Limb (tissue), 2 donors: ENCODE measurements around the gene CLDN11.

Experiments
- DNase-seq, 2 donors: peaks; one replicate each; pipeline ENCODE4 v3.0.0-alpha.2; 2016; ENCODE audit errors: extremely low spot score in 2 of 2

CLDN11 gene

DNA sequence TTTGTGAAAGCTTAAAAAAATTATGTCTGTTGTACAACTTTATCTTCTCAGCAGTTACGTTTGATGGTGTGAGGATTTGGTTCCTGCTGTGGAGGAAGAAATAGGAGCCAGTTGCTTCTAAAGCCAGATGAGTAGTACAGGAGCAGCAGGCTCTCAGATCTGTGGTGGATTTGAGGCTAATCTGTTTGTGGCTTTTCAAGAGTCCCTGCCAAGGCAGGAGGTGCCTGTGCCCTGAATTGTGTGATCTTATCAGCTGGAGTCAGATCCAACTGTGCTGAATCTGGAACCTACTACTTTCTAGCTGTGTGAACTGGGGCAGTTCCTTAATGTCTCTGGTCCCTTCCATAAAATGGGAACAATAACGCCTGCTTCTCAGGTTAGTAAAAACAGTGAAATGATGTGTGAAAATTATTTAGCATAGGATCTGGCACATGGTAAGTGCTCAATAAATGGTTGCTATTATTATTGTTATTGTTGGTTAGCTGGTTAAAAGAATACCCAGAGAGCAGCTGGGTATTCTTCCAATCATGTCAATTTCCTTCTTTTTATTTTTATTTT, 7.7 kb downstream of the CLDN11 start:
- DNase-seq = no peak

DNA sequence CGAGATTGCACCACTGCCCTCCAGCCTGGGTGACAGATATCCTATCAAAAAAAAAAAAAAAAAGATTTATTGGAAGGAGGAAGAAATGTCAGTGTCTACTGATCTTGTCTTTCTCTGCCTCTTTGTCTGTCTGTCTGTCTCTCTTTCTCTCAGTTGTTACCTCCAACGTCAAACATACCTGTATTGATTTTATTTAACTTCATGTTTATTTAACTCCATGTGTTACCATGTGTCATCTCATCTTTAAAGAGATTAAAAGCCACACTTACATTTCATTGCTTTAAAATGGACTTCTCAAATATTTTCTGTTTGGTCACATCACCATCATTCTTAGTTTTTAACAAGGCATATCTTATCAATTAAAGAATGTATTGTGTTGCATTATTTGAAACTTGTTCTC, 9.4 kb downstream of the CLDN11 start:
- DNase-seq = no peak

DNA sequence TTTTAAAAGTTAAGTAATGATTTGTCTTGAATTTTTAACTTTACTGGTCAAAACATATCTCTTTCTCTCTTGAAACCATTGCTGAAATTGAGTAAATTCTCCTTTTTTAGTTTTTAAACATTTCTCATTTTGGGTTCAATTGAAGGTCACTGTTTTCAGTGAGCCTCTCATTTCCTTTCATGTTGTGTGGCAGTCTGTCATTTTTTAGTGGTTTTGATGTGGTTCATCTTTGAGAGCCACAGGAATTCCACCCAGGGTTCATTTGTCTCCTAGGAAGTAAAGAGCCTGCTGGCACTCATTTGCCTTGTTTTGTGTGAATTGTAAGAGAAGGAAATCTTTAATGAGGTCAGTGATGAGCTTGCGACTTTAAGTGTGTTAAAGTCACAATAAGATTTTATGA, 10.4 kb downstream of the CLDN11 start:
- DNase-seq = no peak

DNA sequence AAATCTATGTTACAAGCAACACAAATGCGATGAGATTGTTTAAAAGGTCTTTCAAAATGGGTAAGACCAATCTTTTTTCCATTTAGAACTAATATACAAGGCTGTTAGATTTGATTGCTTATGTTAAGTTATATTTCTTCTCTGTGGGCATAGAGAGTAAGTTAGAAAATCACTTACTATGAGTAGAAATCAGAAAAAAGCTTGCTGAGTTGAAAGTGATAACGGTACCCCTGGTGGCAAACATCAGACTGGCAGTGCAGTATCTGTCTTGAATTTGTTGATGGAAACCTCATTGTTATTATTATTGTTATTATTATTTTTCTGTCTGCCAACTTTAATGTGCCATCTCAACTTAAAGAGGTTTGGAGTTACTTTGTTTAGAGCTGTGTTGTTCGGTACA, 12.4 kb downstream of the CLDN11 start:
- DNase-seq = no peak

DNA sequence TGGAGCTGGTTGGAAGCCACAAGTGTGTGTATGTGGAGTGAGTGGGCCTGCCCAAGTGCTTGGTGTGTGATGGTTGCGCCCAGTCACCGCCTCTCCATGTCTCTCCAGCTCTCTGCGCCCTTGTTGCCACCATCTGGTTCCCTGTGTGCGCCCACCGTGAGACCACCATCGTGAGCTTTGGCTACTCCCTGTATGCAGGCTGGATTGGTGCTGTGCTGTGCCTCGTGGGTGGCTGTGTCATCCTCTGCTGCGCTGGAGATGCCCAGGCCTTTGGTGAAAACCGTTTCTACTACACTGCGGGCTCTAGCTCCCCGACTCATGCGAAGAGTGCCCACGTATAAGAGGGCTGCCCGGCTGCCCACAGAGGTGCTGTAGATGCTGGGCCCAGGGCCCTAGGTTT, 13.7 kb downstream of the CLDN11 start:
- no peak for DNase-seq

DNA sequence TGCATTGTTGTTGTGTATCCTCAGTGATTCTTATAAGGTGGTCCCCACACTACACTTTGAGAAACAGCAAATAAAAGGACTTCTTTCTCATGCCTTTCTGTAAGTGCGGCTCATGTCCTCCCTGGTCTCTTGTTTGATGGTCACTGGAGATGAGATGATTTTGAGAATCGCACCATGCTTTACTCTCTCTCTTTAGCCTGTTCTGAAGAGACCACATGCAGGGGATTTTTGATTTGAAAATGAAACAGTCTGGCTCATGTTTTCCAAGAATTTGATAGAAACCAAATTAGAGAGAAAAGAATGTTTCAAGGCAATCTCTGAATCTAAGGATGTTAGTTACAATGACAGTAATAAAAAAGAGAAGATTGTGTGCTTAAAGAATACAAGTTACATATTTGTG, 18.0 kb downstream of the CLDN11 start:
- no peak for DNase-seq

DNA sequence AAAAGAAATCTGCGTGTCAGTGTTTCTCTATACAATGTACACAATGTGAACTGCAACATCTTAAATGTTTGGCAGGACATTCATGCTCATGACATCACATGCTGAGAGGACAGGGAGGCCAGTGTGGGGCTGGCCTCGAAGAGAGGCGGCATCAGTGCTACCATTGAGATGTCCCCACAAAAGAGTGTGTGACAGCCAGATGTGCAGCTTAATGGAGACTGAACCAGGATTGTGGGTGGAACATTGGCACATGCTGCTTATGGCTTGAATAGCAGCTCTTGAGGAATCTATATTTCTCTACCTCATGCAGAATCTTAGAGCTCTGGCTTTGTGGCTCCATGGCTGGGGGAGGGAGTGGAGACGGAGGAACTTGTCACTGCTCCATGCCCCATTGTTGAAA, 18.5 kb downstream of the CLDN11 start:
- no peak for DNase-seq

DNA sequence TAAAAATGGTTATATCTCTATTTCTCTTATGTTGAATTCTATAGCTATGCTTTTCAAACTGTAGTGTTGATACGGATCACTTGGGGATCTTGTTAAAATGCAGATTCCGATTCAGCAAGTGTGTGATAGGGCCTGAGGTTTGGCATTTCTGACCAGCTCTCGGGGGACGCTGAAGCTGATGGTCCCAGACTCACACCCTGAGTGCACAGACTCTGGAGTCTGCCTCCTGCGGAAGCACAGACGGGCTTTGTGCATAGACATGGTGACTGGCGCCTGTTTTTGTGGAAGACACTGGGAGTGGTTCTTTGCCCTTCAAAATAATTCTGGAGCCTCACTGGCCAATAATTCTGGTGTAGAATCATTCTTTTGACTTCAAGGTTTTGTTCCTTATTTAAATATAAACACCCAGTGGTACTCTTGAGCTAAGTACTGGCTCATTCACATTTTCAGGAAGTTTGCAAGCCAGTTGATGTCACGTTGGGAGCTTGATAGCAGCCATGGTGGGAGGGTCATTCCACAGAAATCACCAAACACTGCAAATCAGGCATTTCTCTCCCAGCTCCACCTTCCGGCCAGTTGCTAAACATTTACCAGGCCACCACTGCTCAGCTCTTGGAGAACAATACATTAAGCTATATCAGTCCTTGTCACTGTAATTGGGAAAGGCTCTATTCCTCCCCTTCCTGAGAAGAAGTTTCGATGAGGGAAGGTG, 19.2 kb downstream of the CLDN11 start:
- no peak for DNase-seq

DNA sequence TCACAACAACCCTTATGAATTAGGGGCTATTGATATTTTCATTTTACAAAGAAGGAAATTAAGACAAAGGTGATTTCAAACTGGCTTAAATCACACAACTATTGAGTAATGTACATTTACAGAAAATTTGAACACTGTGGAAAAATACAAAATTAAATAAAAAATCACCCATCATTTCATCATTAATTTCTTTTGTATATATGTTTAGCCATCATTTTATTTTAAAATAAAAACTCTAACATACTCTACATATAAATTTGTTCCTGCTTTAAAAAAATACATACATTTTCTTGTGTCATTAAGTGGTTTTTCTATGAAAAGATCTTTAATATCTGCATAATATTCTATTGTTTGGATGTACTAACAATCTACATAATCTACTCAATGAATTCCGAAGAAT, 20.2 kb downstream of the CLDN11 start:
- no peak for DNase-seq

DNA sequence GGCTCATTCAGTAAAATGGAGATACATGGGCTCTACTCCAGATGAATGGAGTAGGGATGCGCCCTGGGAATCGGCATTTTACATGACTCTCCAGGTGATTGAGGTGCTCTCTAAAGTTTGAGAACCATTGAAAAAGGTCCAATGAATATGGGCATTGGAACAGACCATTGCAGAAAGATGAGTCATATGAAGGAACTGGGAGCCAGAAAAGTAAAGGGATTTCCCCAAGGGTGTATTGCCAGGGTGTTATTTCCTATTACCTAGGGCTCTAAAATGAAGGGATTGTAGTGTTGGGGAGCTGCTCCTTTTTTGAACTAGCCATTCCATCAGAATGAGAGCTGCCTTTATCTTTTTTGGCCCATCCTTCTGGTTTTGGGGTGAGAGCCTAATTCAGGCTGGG, 21.7 kb downstream of the CLDN11 start:
- no peak for DNase-seq

DNA sequence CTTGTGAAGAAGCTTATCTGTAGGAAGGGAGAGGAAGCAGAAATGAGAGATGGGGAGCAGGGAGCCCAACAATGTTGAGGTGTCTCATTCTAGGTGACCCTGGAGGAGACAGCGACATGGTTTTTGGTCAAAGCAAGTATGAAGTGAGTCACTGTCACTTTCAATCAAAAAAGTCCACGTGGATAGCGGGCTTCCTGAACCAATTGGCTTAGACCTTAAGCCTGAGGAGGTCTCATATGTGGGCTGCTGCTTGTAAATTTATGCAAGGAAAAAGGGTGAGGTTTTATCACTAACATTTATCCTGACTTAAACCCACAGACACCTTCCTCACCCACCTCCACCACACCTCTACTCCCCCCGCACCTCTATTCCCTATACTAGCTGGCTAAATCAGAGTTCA, 22.7 kb downstream of the CLDN11 start:
- DNase-seq = no peak

DNA sequence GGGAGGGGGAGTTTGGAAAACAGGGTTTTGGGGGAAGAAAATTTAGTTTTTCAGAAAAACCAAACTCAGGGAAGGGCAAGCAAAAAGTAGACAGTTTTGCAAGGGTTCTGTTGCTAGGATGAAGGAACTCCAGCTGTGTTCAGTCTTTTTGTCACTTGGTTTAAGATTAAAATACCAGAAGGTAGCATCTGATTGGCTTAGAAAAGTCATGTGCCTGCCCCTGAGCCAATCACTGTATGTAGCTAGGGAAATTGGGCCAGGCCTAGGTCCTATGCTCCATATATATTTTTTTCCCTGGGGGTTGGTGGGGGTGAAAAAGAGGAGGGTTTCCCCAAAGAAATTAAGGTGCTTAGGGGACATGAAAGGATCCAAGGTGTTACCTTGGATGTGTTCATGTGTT, 24.3 kb downstream of the CLDN11 start:
- DNase-seq = no peak

DNA sequence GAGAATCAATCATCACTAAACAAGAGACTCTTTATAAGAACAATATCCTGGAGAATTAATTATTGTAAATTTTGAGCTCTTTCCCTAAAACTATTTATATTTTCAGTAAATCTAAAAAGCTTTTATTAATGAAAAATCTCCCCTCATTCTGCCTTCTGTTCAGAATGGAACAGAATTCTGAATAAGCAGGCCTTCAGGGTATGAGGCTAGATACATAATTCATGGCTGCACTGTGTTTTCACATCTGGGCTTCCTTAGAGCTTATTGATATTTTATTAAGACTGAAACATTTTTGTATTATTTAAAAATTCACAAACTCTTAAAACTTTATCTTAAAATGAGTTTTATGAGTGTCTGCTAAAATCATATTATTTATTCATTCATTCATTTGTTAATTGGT, 24.8 kb downstream of the CLDN11 start:
- no peak for DNase-seq

DNA sequence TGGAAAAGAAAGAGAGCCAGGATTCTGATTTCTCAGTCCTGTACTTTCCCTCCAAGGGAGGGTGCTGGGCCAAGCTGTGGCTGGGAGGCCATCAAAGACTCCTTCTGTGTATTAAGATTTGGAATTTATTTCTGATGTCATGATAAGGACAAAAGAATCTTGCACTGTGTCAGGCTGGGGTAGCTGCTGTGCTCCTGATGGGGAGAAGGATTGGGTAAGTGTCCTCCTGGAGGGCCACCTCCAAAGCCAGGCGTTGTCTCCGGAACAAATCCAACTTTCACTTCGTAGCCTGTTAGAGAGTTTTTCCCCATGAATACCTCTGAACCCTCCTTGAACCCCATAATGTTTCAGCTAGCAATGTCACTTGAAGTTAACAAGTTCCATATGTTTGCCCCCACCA, 29.9 kb downstream of the CLDN11 start:
- no peak for DNase-seq

DNA sequence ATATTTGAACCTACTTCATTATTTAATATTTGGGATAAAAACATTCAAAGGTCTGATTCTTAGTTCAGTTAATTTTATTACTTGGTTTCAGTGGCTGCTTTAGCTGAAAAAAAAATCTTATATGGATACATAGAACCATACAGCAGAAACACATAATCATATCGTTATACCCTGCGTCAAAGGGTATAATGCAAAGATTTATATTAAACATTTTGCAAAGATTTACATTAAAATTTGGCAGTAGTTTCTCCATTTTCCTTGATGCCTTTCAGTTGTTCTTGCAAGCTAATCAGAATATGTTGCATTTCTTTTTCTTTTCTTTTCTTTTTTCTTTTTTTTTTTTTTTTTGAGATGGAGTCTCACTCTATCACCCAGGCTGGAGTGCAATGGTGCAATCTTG, 31.4 kb downstream of the CLDN11 start:
- no peak for DNase-seq

DNA sequence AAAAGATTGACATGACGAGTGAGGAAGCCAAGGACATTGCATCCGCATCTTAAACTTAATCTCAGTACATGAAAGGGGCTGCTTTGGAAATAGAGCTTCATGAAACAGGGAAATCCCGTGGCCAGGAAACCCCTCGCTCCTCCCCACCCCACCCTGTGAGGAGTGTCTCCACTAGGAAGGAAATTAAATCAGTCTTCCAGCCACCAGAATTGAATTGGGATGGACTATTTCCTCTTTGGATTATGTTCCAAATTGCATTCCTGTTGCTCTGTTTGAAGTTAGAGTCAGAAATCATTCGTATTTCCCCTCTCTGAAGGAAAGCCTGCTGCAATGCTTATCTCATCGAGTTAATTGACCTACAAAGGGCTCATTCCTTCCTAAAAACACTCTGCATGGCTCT, 35.8 kb downstream of the CLDN11 start:
- no peak for DNase-seq

DNA sequence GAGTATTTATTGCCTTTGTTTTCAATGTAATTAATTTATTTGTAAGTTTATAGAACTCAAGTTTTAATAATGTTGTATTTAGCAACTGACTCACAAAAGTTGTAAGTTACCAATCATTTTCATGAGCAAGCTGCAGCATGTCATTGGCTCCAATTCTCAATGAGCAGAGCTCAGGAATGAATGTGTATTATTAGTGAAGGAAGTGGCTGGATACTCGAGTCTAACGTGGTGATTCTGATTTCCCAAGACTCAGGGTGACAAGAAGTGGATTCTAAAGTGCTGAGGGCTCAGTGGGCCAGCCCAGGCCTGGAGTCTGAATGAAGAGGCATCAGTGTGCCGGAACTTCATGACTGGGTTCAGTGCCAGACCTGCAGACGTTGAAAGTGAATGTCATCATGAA, 39.6 kb downstream of the CLDN11 start:
- no peak for DNase-seq

DNA sequence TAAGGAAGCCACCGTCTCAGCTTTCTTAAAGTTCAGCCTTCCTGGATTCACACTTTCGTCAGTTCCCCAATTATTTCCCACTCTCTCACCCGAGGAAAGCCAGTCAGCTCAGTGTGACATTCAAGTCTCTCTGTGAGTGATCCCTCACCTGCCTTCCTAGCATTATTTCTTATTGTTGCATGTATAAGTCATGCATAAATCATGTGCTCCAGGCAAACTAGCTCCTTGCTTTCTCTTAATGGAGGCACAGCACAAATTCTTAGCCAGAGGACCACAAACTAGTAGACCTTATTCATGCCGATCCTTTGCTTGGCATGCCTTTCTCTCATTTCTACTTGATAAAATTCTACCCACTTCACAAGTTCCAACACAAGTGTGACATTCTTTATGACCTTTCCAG, 44.3 kb downstream of the CLDN11 start:
- DNase-seq = no peak

DNA sequence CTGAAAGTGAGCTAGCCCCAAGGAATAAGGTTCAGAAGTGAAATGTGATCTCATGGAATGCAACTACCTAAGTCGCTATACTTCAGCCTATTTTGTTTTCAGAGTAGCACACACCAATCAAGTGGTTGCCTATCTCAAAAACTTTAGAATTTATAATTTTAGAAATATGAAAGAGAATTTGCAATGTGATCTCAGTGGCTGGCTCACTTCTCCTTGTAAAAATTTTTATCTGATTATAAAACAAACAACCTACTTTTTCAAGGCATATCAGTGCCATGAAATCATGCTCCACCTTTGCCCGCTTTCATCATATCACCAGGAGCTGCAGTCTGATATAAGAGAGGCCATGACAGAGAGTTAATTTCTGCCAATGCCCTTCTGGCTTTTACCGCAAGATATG, 47.3 kb downstream of the CLDN11 start:
- DNase-seq = no peak

DNA sequence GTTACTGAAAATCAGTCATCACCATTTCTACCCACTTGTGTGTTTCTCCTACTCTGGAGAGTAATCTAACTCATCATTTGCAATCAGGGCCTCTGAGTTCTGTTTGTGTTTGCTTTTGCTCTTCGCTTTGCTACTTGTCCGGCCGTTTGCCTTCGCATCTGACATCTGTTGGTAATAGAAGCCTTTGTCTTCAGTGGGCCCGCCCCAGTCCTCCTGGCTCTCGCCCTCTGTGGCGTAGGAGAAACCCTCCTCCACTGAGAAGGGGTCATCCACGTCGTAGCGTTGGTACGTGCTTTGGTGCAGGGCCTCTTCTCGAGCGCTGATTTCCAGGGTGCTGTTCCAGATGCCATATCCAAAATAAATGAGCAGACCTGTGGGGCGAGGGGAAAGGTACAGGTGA, 48.3 kb downstream of the CLDN11 start:
- DNase-seq = no peak

DNA sequence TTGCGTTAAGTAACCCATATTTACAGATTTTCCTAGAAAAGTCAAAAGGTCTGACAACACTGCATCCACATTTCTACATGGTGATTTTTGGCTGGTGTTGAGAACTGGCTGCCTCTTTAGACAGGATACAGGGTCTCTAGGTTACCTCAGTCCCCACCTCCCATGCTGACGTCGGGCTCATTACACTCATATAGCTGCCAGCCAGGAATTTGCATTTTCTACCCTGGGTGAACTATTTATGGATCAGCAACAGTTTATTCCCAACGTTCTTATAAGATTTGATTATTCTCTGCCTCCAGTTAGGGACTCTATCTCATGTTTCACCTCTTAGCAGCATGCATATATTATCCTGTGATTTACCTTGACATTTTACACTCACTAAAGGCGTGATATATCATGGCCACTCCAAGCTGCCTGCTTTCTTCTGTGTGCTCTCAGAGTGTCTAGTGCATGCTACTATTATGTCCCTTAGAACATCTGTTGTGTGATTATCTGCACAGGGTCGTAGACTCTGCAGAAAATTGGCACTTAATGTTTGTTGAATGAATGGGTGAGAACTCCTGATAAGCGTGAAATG, 49.0 kb downstream of the CLDN11 start:
- DNase-seq = no peak

DNA sequence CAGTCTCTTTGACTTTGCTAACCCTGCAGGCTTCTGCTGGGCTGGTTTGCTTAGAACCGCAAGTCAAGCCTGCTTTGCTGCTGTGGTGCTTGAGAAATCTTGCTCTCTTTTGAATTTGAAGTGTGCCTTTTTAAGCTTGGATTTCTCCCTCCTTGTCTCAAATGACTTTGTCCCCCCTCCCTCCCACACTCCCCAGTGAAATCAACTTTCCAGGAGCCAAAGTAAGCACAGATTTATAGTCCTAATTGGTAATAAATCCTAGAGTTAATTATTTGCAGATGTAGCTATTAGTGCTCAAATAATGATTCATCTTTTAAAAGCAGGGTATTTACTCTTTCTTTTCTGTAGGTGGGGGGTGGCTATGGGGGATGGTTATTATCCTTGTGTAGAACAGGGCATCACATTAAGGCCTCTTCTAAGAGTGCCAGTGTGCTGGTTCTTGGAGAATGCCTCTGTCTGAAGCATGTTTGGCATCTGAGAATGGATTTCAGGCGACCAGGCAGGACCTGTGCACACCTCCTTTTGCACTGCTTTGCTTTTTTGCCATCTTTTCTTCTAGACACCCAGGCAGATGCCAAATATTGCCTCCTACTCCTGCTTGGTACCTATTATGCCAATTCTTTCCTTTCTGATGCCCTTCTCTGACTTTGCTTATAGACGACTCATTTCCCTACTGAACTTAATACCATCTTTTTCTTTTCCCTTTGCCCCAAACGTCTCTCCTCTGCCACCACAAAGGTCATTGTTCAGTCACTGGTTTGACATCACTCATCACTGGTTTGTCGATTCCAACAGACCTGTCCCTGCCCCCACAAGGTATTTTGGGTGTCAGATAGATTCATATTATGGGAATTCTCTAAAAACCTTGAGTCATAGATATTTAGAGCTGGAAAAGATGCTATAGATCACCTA, 50.7 kb downstream of the CLDN11 start:
- no peak for DNase-seq
